Keratinocyte (primary cell): ENCODE data around the gene TUBB4A. TPM values are rescaled to one million over a fixed set of nuclear protein-coding genes. Genes with fewer than 3 reads are reported as not detected.

Experiments used
- DNase-seq: peaks from one replicate; pipeline ENCODE4 v3.0.0-alpha.2; 2011; ENCODE audit warnings: low read depth, missing footprints, low spot score
- FAIRE-seq: peaks from 2 replicates; lab custom pipeline; 2011; peaks lifted over from hg19 to GRCh38; lab: Jason Lieb, UNC
- H2AFZ ChIP-seq: 2 replicates; pipeline ENCODE4 v1.6.0; 2012; ENCODE audit warnings: low read length, control low read depth, inconsistent platforms; ENCODE audit not compliant: control insufficient read depth
- H3K27ac ChIP-seq: 2 replicates; pipeline ENCODE4 v1.5.1; 2011; ENCODE audit warnings: low read length; ENCODE audit not compliant: control insufficient read depth, insufficient read depth
- H3K27me3 ChIP-seq: 3 replicates; pipeline ENCODE4 v1.6.0; 2011; ENCODE audit warnings: low read length; ENCODE audit not compliant: control insufficient read depth, insufficient read depth; ENCODE audit errors: extremely low read depth
- H3K36me3 ChIP-seq, 2 experiments: 2 replicates in 1 of 2; 3 replicates in 1 of 2; pipeline ENCODE4 v1.5.1; 2011; ENCODE audit warnings: low read length in 2 of 2, mild to moderate bottlenecking in 1 of 2; ENCODE audit not compliant: control insufficient read depth in 2 of 2, insufficient read depth in 2 of 2; ENCODE audit errors: extremely low read depth in 1 of 2
- H3K4me1 ChIP-seq: 3 replicates; pipeline ENCODE4 v1.5.1; 2011; ENCODE audit warnings: low read length; ENCODE audit not compliant: control insufficient read depth, insufficient read depth; ENCODE audit errors: extremely low read depth
- H3K4me2 ChIP-seq: 3 replicates; pipeline ENCODE4 v1.6.0; 2011; ENCODE audit warnings: low read depth, low read length; ENCODE audit not compliant: control insufficient read depth, insufficient read depth; ENCODE audit errors: extremely low read depth
- H3K4me3 ChIP-seq, 3 experiments: fragments of 200-600 bp in 1 of 3; sonication (generic) in 1 of 3; 2 replicates in 2 of 3; 3 replicates in 1 of 3; pipeline ENCODE4 v1.5.1; 2011 to 2016; ENCODE audit warnings: low read length in 3 of 3, mild to moderate bottlenecking in 3 of 3, control low read depth in 2 of 3, inconsistent platforms in 1 of 3, low read depth in 1 of 3, mixed read lengths in 1 of 3, mixed run types in 1 of 3, moderate library complexity in 1 of 3; ENCODE audit not compliant: control insufficient read depth in 2 of 3, insufficient read depth in 2 of 3; ENCODE audit errors: extremely low read depth in 1 of 3
- H3K79me2 ChIP-seq: 2 replicates; pipeline ENCODE4 v1.6.0; 2012; ENCODE audit warnings: low read length; ENCODE audit not compliant: control insufficient read depth, insufficient read depth
- H3K9ac ChIP-seq: 3 replicates; pipeline ENCODE4 v1.6.0; 2011; ENCODE audit warnings: low read length; ENCODE audit not compliant: control insufficient read depth, insufficient read depth; ENCODE audit errors: extremely low read depth
- H3K9me1 ChIP-seq: 3 replicates; pipeline ENCODE4 v1.6.0; 2011; ENCODE audit warnings: low read length; ENCODE audit not compliant: control insufficient read depth, insufficient read depth; ENCODE audit errors: extremely low read depth
- H3K9me3 ChIP-seq: 2 replicates; pipeline ENCODE4 v1.5.1; 2012; ENCODE audit warnings: low read depth, low read length; ENCODE audit not compliant: control insufficient read depth
- H4K20me1 ChIP-seq: 3 replicates; pipeline ENCODE4 v1.6.0; 2011; ENCODE audit warnings: low read length; ENCODE audit not compliant: control insufficient read depth, insufficient read depth; ENCODE audit errors: extremely low read depth
- EZH2 ChIP-seq: IDR thresholded peaks from one replicate; pipeline ENCODE4 v1.6.1; 2012; ENCODE audit warnings: inconsistent platforms, mild to moderate bottlenecking, low read length, moderate library complexity
- dilution Hi-C: fragments of 300-500 bp; cut with MboI; formaldehyde crosslinking; loops from one replicate; pipeline ENCODE4 v1.7.0; 2020; ENCODE audit warnings: low sequenced_read_pairs; ENCODE audit not compliant: extremely low pct_ligation_motif_present
- polyA plus RNA-seq, 5 experiments: library from polyadenylated mRNA; depleted of rRNA in 3 of 5; stranded (reverse) in 3 of 5; stranded (forward) in 1 of 5; unstranded in 1 of 5; fragments of >200 nt; gene quantifications; 1 replicate in 1 of 5; 2 replicates in 3 of 5; 3 replicates in 1 of 5; pipeline versions ENCODE4 v1.2.1 to v1.2.3, GENCODE V29; 2011 to 2012; ENCODE audit warnings: missing spikeins in 2 of 5, low read depth in 1 of 5, low replicate concordance in 1 of 5
- TF ChIP-seq, protein P1 (sequence below), 3 experiments: IDR thresholded peaks in 1 of 3; conservative IDR thresholded peaks in 1 of 3; optimal IDR thresholded peaks in 1 of 3; 2 replicates in 2 of 3; 3 replicates in 1 of 3; pipeline versions ENCODE3 to v1.5.1; 2011; ENCODE audit warnings: low read length in 3 of 3, mild to moderate bottlenecking in 3 of 3, moderate library complexity in 2 of 3, control low read depth in 1 of 3, inconsistent platforms in 1 of 3; ENCODE audit not compliant: insufficient read depth in 2 of 3; ENCODE audit errors: extremely low read depth in 1 of 3

The TUBB4A gene
- polyA plus RNA-seq, 1 donor (not counting 4 experiments of a cell fraction or from before 2014, with no cell fraction given): not detected

DNA sequence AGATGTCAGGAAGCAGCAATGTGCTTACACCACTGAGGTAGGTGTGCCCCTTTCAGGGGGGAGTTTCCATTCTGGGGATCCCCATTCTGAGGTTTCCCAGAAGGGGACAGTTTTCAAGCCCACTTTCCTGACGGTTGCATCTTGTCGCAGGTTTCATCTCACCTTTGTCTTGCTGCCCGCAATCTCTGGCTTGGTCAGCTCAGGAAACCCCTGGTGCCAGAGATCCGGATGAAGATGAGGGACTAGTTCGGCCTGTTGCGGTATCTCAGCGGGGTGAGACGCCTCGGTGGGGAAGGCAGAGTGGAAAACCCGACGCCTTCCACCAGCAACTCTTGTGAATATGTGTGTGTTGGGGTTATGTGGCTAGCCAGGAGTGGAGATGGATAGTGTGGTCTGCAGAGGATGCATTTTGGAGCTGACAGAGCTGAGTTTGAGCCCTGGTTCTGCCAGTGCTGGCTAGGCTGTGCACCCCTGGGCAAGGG is 41.8 kb upstream of the TUBB4A start:
- H3K4me1 ChIP-seq: no peaks in the 10 kb centered on the region
- no peaks in the 10 kb centered on the region for H3K36me3 ChIP-seq
- no peak overlapping the region for H2AFZ ChIP-seq
- no peaks in the 10 kb centered on the region for H3K79me2 ChIP-seq
- FAIRE-seq (no peak), DNase-seq (no peak)
- no peaks in the 10 kb centered on the region for H3K9me3 ChIP-seq
- no peak overlapping the region for H3K9ac ChIP-seq
- no peak overlapping the region for H3K4me2 ChIP-seq
- H3K4me3 ChIP-seq: no peak overlapping the region
- TF ChIP-seq, protein P1, sequence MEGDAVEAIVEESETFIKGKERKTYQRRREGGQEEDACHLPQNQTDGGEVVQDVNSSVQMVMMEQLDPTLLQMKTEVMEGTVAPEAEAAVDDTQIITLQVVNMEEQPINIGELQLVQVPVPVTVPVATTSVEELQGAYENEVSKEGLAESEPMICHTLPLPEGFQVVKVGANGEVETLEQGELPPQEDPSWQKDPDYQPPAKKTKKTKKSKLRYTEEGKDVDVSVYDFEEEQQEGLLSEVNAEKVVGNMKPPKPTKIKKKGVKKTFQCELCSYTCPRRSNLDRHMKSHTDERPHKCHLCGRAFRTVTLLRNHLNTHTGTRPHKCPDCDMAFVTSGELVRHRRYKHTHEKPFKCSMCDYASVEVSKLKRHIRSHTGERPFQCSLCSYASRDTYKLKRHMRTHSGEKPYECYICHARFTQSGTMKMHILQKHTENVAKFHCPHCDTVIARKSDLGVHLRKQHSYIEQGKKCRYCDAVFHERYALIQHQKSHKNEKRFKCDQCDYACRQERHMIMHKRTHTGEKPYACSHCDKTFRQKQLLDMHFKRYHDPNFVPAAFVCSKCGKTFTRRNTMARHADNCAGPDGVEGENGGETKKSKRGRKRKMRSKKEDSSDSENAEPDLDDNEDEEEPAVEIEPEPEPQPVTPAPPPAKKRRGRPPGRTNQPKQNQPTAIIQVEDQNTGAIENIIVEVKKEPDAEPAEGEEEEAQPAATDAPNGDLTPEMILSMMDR (optimal IDR thresholded peaks at IDR 0.05 in 1 of 3, IDR thresholded peaks at IDR 0.05 in 1 of 3, conservative IDR thresholded peaks at IDR 0.05 in 1 of 3; ENCODE audit: extremely low read depth in 1 of 3, insufficient read depth in 2 of 3, low read length in 3 of 3): no peak
- TF ChIP-seq EZH2: no peak
- dilution Hi-C loops: no loop called here
- H3K27ac ChIP-seq: no peak overlapping the region
- H4K20me1 ChIP-seq: no peaks in the 10 kb centered on the region
- H3K9me1 ChIP-seq: no peaks in the 10 kb centered on the region
- H3K27me3 ChIP-seq: no peaks in the 10 kb centered on the region

DNA sequence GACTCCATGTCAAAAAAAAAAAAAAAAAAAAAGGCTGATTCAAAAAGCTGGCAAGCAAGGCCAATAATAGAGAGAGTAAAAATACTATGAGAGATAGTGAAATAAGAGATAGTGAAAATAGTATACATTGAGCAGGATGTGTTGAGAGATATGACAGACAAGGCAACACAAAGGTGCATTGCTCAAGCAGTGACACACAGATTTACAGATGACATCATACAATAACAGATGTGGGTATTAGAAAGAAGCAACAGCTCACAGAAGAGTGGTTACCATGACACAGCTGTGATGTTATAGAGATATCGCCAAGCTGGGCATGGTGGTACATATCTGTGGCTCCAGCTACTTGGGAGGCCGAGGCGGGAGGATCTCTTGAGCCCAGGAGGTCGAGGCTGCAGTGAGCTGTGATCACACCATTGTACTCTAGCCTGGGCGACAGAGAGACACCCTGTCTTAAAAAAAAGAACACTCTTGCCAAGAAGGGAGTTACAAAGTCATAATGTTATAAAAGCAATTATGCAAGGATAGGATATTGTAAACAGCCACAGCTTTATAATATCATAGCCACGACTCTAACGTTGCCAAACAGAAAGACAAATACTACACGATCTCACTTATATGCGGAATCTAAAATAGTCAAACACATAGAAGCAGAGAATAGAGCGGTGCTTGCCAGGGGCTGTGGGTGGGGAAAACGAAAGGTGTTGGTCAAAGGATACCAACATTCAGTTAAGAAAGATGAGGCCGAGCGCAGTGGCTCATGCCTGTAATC is 39.0 kb upstream of the TUBB4A start:
- no peak overlapping the region for H2AFZ ChIP-seq
- DNase-seq (no peak), FAIRE-seq (no peak)
- H3K9ac ChIP-seq: no peak overlapping the region
- H3K27ac ChIP-seq: no peak overlapping the region
- H3K4me3 ChIP-seq: no peak overlapping the region
- no peak for TF ChIP-seq EZH2
- TF ChIP-seq, protein P1 (optimal IDR thresholded peaks at IDR 0.05 in 1 of 3, IDR thresholded peaks at IDR 0.05 in 1 of 3, conservative IDR thresholded peaks at IDR 0.05 in 1 of 3; ENCODE audit: extremely low read depth in 1 of 3, insufficient read depth in 2 of 3, low read length in 3 of 3): no peak
- H3K27me3 ChIP-seq: no peaks in the 10 kb centered on the region
- no peaks in the 10 kb centered on the region for H4K20me1 ChIP-seq
- H3K4me1 ChIP-seq: peaks cover 15% of the 10 kb centered on the region
- H3K9me1 ChIP-seq: no peaks in the 10 kb centered on the region
- no peaks in the 10 kb centered on the region for H3K79me2 ChIP-seq
- peaks cover 4 to 5% of the 10 kb centered on the region in 2 experiments for H3K36me3 ChIP-seq
- H3K9me3 ChIP-seq: no peaks in the 10 kb centered on the region
- dilution Hi-C loops: no loop called here
- H3K4me2 ChIP-seq: no peak overlapping the region
